Activated CD4-positive, alpha-beta T cell treated with anti-CD3 and anti-CD28 coated beads for 36 hours (primary cell): ENCODE data around the gene TMEM119. TPM values are rescaled to one million over a fixed set of nuclear protein-coding genes. Genes with fewer than 3 reads are reported as not detected.
"Not testable (repeated sequence)": the region's sequence is repeated elsewhere in the genome, so short reads cannot be mapped to it uniquely, and the experiment has no call there.

Experiments
- ATAC-seq: fragments of 200-7000 bp; cut with Tn5 transposase; one replicate; pipeline ENCODE4 v1.10.0; 2021; ENCODE audit warnings: mild to moderate bottlenecking, moderate library complexity
- CTCF ChIA-PET: fragments of 350-600 bp; sonication (Branson Sonifier 250); formaldehyde crosslinking; loops from one replicate; lab custom pipeline; 2021; ENCODE audit warnings: antibody characterized with exemption; lab: Charles Lee
- POLR2A ChIA-PET: fragments of 350-600 bp; sonication (Branson Sonifier 250); formaldehyde crosslinking; loops from one replicate; lab custom pipeline; 2021; ENCODE audit warnings: antibody characterized with exemption, inconsistent platforms; lab: Charles Lee
- DNase-seq: peaks from one replicate; pipeline ENCODE4 v3.0.0-alpha.2; 2020
- H3K27ac Mint-ChIP-seq: one replicate; pipeline ENCODE4 v1.8.0; 2021; ENCODE audit warnings: mixed read lengths
- H3K27me3 Mint-ChIP-seq: one replicate; pipeline ENCODE4 v1.8.0; 2021; ENCODE audit warnings: mixed read lengths
- H3K36me3 Mint-ChIP-seq: one replicate; pipeline ENCODE4 v1.8.0; 2021; ENCODE audit warnings: low read depth, mixed read lengths
- H3K4me1 Mint-ChIP-seq: one replicate; pipeline ENCODE4 v1.8.0; 2021; ENCODE audit warnings: mixed read lengths
- H3K4me3 Mint-ChIP-seq: one replicate; pipeline ENCODE4 v1.8.0; 2021; ENCODE audit warnings: mild to moderate bottlenecking, moderate library complexity, mixed read lengths
- H3K9me3 Mint-ChIP-seq: one replicate; pipeline ENCODE4 v1.8.0; 2021; ENCODE audit warnings: low read depth, mixed read lengths
- intact Hi-C, 2 experiments: fragments of 100-400 bp; cut with DNase I in 1 of 2; cut with micrococcal nuclease in 1 of 2; formaldehyde crosslinking; loops; one replicate each; pipeline versions ENCODE4 v1.14.2 to v1.15.1; 2022 to 2024; cut with DNase I, micrococcal nuclease
- total RNA-seq, 2 experiments: library from RNA; stranded (reverse); gene quantifications; one replicate each; pipeline ENCODE4 v1.2.3, GENCODE V29; 2021

The TMEM119 gene
- total RNA-seq, 2 experiments from 2014 or later, result 0.21 to 0.28 TPM

DNA sequence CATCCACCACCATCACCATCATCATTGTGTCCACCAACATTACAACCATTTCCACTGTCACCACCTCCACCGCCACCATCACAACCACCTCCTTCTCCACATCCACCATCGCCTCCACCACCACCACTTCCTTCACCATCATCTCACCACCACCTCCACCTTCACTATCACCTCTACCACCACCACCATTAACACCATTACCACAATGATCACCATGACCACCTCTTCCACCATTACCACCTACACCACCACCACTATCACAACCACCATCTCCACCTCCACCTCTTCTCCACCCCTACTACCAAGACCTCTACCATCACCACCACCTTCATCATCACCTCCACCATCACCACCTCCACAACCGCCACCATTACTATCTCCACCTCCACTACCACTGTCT lies 19.1 kb downstream of the TMEM119 start:
- no peak for ATAC-seq
- H3K4me1 Mint-ChIP-seq, result peaks cover 22% of the 10 kb centered on the region
- H3K27me3 Mint-ChIP-seq, result peaks cover 3% of the 10 kb centered on the region
- DNase-seq, result no peak
- intact Hi-C loops, result no loop called here
- POLR2A ChIA-PET, result no interaction called here
- H3K9me3 Mint-ChIP-seq, result no peaks in the 10 kb centered on the region
- no peak overlapping the region for H3K27ac Mint-ChIP-seq
- no peaks in the 10 kb centered on the region for H3K36me3 Mint-ChIP-seq
- H3K4me3 Mint-ChIP-seq, result no peak overlapping the region
- CTCF ChIA-PET, result interaction anchor here (0.8 kb wide), 1 partner anchor 10 kb away, joined by 3 read pairs; no protein-coding TSS in a partner anchor

DNA sequence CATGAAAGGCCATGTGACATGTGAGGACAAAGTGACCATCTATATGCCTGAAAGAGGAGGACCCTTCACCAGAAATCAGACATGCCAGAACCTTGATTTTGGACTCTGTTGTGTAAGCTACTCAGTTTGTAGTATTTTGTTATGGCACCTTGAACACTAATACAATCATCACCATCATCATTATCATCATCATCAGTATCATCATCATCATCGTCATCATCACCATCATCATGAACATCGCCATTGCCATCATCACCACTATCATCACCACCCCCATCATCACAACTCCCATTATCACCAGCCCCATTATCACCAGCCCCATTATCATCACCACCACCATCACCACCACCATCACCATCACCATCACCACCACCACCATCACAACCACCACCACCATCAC lies 19.6 kb downstream of the TMEM119 start:
- Mint-ChIP-seq H3K4me1 (peaks cover 26% of the 10 kb centered on the region), H3K27me3 (peaks cover 3% of the 10 kb centered on the region), H3K27ac (no peak overlapping the region), H3K9me3 (no peaks in the 10 kb centered on the region), H3K4me3 (no peak overlapping the region), H3K36me3 (no peaks in the 10 kb centered on the region)
- ATAC-seq (no peak), DNase-seq (no peak)
- ChIA-PET CTCF (interaction anchor here (0.7 to 0.8 kb wide), 2 partner anchors 9 to 87 kb away, joined by 3 read pairs; no protein-coding TSS in a partner anchor), POLR2A (interaction anchor here (0.6 kb wide), 1 partner anchor 850 kb away, joined by 3 read pairs; no protein-coding TSS in a partner anchor)
- intact Hi-C loops, result no loop called here

DNA sequence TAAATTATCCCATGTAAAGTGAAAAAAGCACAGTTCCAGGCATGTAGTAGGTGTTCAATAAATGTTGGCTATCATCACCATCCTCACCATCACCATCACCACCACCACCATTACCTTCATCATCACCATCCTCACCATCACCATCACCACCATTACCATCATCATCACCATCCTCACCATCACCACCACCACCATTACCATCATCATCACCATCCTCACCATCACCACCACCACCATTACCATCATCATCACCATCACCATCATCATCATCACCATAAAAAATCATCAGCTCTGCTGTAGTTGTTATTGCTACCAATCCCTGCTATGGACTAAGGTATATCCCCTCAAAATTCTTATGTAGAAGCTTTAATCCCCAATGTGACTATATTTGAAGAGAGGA lies 20.4 kb downstream of the TMEM119 start:
- H3K4me1 Mint-ChIP-seq, result peaks cover 34% of the 10 kb centered on the region
- ChIA-PET CTCF (interaction anchor here (0.8 to 3.3 kb wide), 2 partner anchors 40 to 50 kb away, joined by 3 to 24 read pairs; no protein-coding TSS in a partner anchor), POLR2A (no interaction called here)
- H3K27ac Mint-ChIP-seq, result no peak overlapping the region
- no peak for DNase-seq
- H3K9me3 Mint-ChIP-seq, result no peaks in the 10 kb centered on the region
- intact Hi-C loops, result no loop called here
- no peak for ATAC-seq
- H3K36me3 Mint-ChIP-seq, result no peaks in the 10 kb centered on the region
- no peak overlapping the region for H3K4me3 Mint-ChIP-seq
- H3K27me3 Mint-ChIP-seq, result peaks cover 3% of the 10 kb centered on the region

DNA sequence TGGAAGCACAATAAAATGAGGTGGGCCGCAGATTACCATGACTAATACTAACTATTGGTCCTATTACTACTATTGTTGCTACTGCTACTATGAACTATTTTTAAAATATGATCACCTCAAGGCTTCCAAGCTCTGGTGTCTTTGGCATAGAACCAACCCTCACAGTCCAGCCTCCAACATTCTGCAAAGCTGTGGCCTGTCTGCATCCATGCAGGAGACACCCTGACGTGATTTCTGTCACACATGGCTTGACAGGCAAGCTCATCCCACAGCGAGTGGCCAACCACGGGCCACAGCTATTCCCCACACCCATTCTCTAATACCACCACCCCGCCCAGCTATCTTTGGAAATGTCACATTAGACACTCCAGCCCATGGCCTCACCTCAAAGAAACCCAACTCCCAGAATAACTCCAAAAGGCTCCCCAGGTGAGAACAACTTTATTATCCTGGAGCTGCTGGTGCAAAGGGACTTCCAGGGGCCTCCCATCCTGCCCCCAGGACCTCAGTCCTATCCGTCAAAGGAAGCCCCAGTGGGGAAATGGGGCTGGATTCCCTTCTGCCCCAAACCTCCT lies 21.1 kb downstream of the TMEM119 start:
- intact Hi-C loops, result no loop called here
- DNase-seq, result no peak
- peaks cover 41% of the 10 kb centered on the region for H3K4me1 Mint-ChIP-seq
- H3K27me3 Mint-ChIP-seq, result peaks cover 3% of the 10 kb centered on the region
- no peak overlapping the region for H3K27ac Mint-ChIP-seq
- ChIA-PET POLR2A (no interaction called here), CTCF (interaction anchor here (0.8 to 3.3 kb wide), 3 partner anchors 16 to 50 kb away, joined by 3 to 24 read pairs (median 3); partner anchors contain the start of gene SART3)
- ATAC-seq, result no peak
- H3K9me3 Mint-ChIP-seq, result no peaks in the 10 kb centered on the region
- no peak overlapping the region for H3K4me3 Mint-ChIP-seq
- no peaks in the 10 kb centered on the region for H3K36me3 Mint-ChIP-seq

DNA sequence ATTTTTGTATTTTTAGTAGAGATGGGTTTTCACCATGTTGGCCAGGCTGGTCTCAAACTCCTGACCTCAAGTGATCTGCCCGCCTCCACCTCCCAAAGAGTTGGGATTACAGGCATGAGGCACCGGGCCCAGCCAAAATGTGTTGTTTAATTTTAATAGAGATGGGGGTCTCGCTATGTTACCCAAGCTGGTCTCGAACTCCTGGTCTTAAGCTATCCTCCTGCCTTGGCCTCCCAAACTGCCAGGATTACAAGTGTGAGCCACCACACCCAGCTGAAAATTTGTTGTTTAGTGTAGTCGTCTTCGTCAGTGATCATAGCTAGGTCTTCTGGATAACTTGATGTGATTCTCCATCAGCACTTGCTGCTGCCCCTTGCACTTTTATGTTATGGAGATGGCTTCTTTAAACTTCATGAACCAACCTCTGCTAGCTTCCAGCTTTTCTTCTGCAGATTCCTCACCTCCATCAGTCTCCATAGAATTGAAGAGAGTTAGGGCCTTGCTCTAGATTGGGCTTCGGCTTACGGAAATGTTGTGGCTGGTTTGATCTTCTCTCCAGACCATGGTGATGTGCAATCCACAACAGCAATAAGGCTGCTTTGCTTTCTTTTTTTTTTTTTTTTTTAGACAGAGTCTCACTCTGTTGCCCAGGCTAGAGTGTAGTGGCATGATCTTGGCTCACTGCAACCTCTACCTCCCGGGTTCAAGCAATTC lies 22.5 kb downstream of the TMEM119 start:
- POLR2A ChIA-PET, result interaction anchor here (0.9 kb wide), 1 partner anchor 60 kb away, joined by 3 read pairs; no protein-coding TSS in a partner anchor
- ATAC-seq (no peak), DNase-seq (peak; percentile 2)
- Mint-ChIP-seq H3K4me3 (no peak overlapping the region), H3K36me3 (peaks cover 4% of the 10 kb centered on the region), H3K9me3 (no peaks in the 10 kb centered on the region), H3K4me1 (peaks cover 50% of the 10 kb centered on the region), H3K27me3 (peaks cover 3% of the 10 kb centered on the region), H3K27ac (no peak overlapping the region)
- intact Hi-C loops, result no loop called here
- CTCF ChIA-PET, result interaction anchor here (0.8 to 3.3 kb wide), 6 partner anchors 25 to 111 kb away, joined by 3 to 24 read pairs (median 4); no protein-coding TSS in a partner anchor

DNA sequence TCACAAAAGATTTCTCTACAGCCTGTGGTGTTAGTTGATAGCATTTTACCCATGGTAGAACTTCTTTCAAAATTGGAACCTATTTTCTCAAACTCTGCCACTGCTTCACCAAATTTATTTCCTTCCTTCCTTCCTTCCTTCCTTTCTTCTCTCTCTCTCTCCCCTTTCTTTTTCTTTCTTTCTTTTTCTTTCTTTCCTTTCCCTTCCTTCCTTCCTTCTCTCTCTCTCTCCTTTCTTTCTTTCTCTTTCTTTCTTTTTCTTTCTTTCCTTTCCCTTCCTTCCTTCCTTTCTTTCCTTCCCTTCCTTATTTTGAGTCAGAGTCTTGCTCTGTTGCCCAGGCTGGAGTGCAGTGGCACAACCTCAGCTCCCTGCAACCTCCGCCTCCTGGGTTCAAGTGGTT lies 23.6 kb downstream of the TMEM119 start:
- ATAC-seq, H3K9me3 Mint-ChIP-seq, DNase-seq, H3K4me3 Mint-ChIP-seq, H3K36me3 Mint-ChIP-seq, intact Hi-C loops, H3K27me3 Mint-ChIP-seq, POLR2A ChIA-PET, H3K27ac Mint-ChIP-seq: not testable (repeated sequence)
- CTCF ChIA-PET, result interaction anchor here (0.7 to 3.3 kb wide), 4 partner anchors 10 to 90 kb away, joined by 3 to 24 read pairs (median 16); no protein-coding TSS in a partner anchor
- H3K4me1 Mint-ChIP-seq, result peaks cover 61% of the 10 kb centered on the region

DNA sequence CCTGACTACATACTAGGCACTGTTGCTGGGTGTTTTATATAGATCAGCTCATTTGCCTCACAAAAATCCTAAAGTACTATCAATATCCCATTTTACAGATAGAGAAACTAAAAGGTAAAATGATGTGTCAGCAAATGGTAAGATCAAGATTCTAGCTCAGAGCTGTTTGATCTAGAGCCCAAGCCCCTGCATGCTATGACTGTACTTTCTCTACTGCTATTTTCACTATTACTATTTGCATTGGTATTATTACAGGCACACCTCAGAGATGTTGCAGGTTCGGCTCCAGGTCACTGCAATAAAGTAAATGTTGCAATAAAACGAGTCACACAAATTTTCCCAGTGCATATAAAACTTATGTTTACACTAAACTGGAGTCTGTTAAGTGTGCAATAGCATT lies 24.6 kb downstream of the TMEM119 start:
- peak; percentile 63 for DNase-seq
- H3K27ac Mint-ChIP-seq, result no peak overlapping the region
- peaks cover 71% of the 10 kb centered on the region for H3K4me1 Mint-ChIP-seq
- H3K36me3 Mint-ChIP-seq, result peaks cover 14% of the 10 kb centered on the region
- intact Hi-C loops, result loop anchor here (1.0 to 2.0 kb wide), 3 partner anchors 10 to 115 kb away; no protein-coding TSS in a partner anchor
- no peak overlapping the region for H3K4me3 Mint-ChIP-seq
- ChIA-PET CTCF (interaction anchor here (0.8 to 2.3 kb wide), 7 partner anchors 9 to 520 kb away, joined by 3 to 24 read pairs (median 4); partner anchors contain the start of gene ALKBH2), POLR2A (interaction anchor here (0.6 to 1.1 kb wide), 5 partner anchors 11 to 265 kb away, joined by 3 to 11 read pairs (median 4); partner anchors contain the start of gene ISCU)
- no peaks in the 10 kb centered on the region for H3K9me3 Mint-ChIP-seq
- peak; percentile 73 for ATAC-seq
- H3K27me3 Mint-ChIP-seq, result peaks cover 3% of the 10 kb centered on the region

DNA sequence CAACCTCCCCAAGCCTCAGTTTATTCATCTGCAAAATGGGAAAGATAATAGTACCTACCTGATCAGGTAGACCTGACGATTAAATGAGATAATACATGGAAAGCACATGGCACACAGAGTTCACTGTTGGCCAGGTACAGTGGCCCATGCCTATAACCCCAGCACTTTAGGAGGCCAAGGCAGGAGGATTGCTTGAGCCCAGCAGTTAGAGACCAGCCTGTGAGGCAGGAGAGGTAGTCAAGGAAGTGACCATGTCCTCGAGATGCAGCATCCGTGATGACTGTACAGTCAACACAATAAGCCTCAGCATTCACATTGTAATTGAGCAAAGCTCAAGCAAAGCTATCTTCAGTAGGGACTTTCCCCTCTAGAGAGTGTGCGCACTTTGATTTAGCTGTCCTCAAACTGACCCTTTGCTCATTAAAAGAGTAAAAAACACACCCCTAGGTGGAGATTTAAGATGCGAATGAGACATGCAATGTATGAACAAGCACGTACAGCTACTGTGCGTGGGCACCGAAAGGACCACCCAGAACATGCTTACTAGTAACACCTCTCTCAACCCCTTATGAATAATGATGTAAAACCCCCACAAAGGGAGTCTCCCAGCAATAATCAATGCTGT lies 25.6 kb downstream of the TMEM119 start:
- intact Hi-C loops, result loop anchor here in 1 of 2 experiments (2.0 kb wide), 1 partner anchor 117 kb away; no protein-coding TSS in a partner anchor
- peaks cover 3% of the 10 kb centered on the region for H3K27me3 Mint-ChIP-seq
- ChIA-PET CTCF (interaction anchor here (1.0 to 2.3 kb wide), 5 partner anchors 8 to 153 kb away, joined by 3 to 24 read pairs (median 3); no protein-coding TSS in a partner anchor), POLR2A (interaction anchor here (1.1 kb wide), 1 partner anchor 66 kb away, joined by 4 read pairs; no protein-coding TSS in a partner anchor)
- H3K9me3 Mint-ChIP-seq, result no peaks in the 10 kb centered on the region
- ATAC-seq (no peak), DNase-seq (peak; percentile 15)
- H3K4me3 Mint-ChIP-seq, result no peak overlapping the region
- peaks cover 81% of the 10 kb centered on the region for H3K4me1 Mint-ChIP-seq
- peaks cover 22% of the 10 kb centered on the region for H3K36me3 Mint-ChIP-seq
- no peak overlapping the region for H3K27ac Mint-ChIP-seq

DNA sequence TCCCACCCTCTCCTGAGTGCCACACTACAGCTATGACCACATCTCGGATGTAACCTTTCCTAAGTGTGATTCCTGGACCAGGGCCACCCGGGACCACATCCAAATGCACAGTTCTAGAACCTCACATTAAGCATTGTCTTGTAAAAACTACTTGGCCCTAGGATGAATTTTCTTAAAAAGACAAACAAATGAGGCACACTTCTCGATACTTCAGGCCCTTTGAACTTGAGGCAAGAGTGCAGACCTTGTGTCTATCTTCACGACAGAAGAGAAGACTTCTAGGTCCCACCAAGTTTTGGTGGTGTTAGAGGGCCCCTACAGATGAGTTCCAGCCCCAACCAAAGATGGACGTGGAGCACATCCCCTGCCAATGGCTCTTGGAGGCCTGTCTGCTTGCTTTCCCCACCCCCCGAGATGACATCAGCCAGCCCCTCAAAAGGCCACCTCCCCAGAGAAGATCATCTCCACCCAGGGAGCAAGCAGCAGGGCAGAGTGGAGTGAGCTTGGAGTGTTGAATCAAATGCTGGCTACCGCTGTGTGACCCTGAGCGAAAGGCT lies 26.2 kb downstream of the TMEM119 start:
- no peak overlapping the region for H3K4me3 Mint-ChIP-seq
- no peaks in the 10 kb centered on the region for H3K9me3 Mint-ChIP-seq
- ChIA-PET POLR2A (no interaction called here), CTCF (interaction anchor here (1.2 to 12.8 kb wide), 4 partner anchors 46 to 154 kb away, joined by 3 to 270 read pairs (median 14); no protein-coding TSS in a partner anchor)
- ATAC-seq (no peak), DNase-seq (peak; percentile 1)
- intact Hi-C loops, result loop anchor here in 1 of 2 experiments (2.0 kb wide), 1 partner anchor 117 kb away; no protein-coding TSS in a partner anchor
- no peak overlapping the region for H3K27ac Mint-ChIP-seq
- H3K36me3 Mint-ChIP-seq, result peaks cover 28% of the 10 kb centered on the region
- peaks cover 3% of the 10 kb centered on the region for H3K27me3 Mint-ChIP-seq
- H3K4me1 Mint-ChIP-seq, result peaks cover 84% of the 10 kb centered on the region

DNA sequence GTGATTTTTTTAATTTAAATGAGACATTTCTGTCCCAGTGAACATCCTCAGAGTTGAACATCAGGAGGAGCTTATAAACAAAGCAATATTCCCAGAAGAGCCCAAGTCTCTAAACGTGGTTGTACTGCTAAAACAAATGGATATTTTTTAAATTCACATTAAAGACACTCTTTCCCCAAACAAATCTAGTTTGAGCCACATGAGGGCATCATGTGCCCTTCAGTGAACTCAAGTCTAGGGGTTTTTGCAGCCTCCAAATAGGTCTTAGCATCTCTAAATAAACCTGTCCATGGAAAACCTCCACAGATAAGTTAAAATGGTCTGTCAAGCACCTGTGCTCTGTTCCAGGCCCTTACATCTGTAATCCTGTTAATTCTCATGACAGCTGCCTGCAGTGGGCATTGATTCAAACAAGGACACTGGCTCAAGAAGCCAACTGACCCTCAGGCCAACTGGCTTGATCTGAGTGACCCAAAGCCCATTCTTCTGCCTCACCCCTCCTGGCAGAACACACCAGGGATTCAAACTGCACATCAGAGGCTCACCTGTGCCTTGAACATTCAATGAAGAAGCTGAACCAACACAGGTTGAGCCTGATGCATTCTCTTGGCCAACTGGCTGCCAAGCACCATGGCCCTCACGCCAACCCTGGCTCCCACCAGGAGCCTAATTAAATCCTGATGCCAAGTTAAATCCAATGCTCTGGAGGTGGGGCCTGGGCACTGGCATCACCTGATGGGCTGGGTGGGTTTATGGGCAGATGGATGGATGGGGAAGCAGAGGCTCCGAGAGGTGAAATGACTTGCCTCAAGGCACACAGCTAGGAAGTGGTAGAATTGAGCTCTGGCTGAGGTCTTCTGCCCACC lies 26.9 kb downstream of the TMEM119 start:
- H3K9me3 Mint-ChIP-seq, result no peaks in the 10 kb centered on the region
- DNase-seq, result peak; percentile 19
- CTCF ChIA-PET, result interaction anchor here (0.6 to 12.8 kb wide), 7 partner anchors 9 to 522 kb away, joined by 3 to 270 read pairs (median 4); partner anchors contain the start of genes ALKBH2 and ISCU
- peaks cover 35% of the 10 kb centered on the region for H3K36me3 Mint-ChIP-seq
- H3K4me1 Mint-ChIP-seq, result peaks cover 87% of the 10 kb centered on the region
- H3K4me3 Mint-ChIP-seq, result no peak overlapping the region
- POLR2A ChIA-PET, result no interaction called here
- H3K27me3 Mint-ChIP-seq, result peaks cover 3% of the 10 kb centered on the region
- H3K27ac Mint-ChIP-seq, result peak overlapping the region; percentile 49
- ATAC-seq, result no peak
- intact Hi-C loops, result no loop called here
